Esophagus (tissue), 2 donors: Measurements from ENCODE around the gene DAPK1. TPM values are rescaled to one million over a fixed set of nuclear protein-coding genes. Genes with fewer than 3 reads are reported as not detected.

ENCODE experiments used
- H3K27ac ChIP-seq, 2 donors: one replicate each; pipeline ENCODE4 v1.5.1; 2013; ENCODE audit warnings: low read depth in 2 of 2, mild to moderate bottlenecking in 2 of 2, inconsistent platforms in 1 of 2, low read length in 1 of 2, moderate library complexity in 1 of 2
- H3K27me3 ChIP-seq, 2 donors: one replicate each; pipeline ENCODE4 v1.6.1; 2013; ENCODE audit warnings: low read length in 2 of 2, control low read depth in 1 of 2, mild to moderate bottlenecking in 1 of 2; ENCODE audit not compliant: insufficient read depth in 2 of 2, control insufficient read depth in 1 of 2
- H3K36me3 ChIP-seq, 2 donors: one replicate each; pipeline ENCODE4 v1.6.1; 2013; ENCODE audit warnings: low read length in 1 of 2; ENCODE audit not compliant: control insufficient read depth in 2 of 2, insufficient read depth in 2 of 2
- H3K4me1 ChIP-seq, 2 donors: one replicate each; pipeline ENCODE4 v1.6.1; 2013; ENCODE audit warnings: low read length in 1 of 2; ENCODE audit not compliant: control insufficient read depth in 2 of 2, insufficient read depth in 2 of 2
- H3K4me3 ChIP-seq, 2 donors: one replicate each; pipeline ENCODE4 v1.5.1; 2013; ENCODE audit warnings: low read length in 2 of 2, mild to moderate bottlenecking in 2 of 2, low read depth in 1 of 2, moderate library complexity in 1 of 2
- H3K9me3 ChIP-seq, 2 donors: one replicate each; pipeline ENCODE4 v1.6.1; 2013; ENCODE audit warnings: mild to moderate bottlenecking in 2 of 2, low read depth in 1 of 2, low read length in 1 of 2, moderate library complexity in 1 of 2; ENCODE audit not compliant: control insufficient read depth in 2 of 2, insufficient read depth in 1 of 2
- WGBS, 2 donors: extraction: QIAGEN DNeasy Blood & Tissue Kit; methylation state at CpG; one replicate each; pipeline ENCODE4 v1.1.7; 2013; 5-methylcytosine and 5-hydroxymethylcytosine counted together
- polyA plus RNA-seq, 2 donors: library from polyadenylated mRNA; stranded (reverse); fragments of 200-250 nt; gene quantifications; one replicate each; pipeline ENCODE4 v1.2.3, GENCODE V29; 2013
- donor health status: healthy with polysubstance abuse.
- donor health status: Bipolar disorder and iron deficiency.

DAPK1 gene
- polyA plus RNA-seq, 2 donors, result 1.7 to 2.9 TPM

GRCh38 chr9:87658511-87658910 is 160.8 kb downstream of the DAPK1 start:
- no peaks in the 10 kb centered on the region for H3K27me3 ChIP-seq
- WGBS, 2 donors, result 88 to 95% methylated on average over 3 of the region's 3 CpGs
- H3K36me3 ChIP-seq, result no peaks in the 10 kb centered on the region
- no peaks in the 10 kb centered on the region for H3K9me3 ChIP-seq
- no peak overlapping the region for H3K4me3 ChIP-seq
- H3K27ac ChIP-seq, result no peak overlapping the region
- H3K4me1 ChIP-seq, result no peaks in the 10 kb centered on the region

GRCh38 chr9:87659534-87660419 is 162.1 kb downstream of the DAPK1 start:
- Histone ChIP-seq H3K27me3 (no peaks in the 10 kb centered on the region), H3K27ac (no peak overlapping the region), H3K4me3 (no peak overlapping the region), H3K36me3 (no peaks in the 10 kb centered on the region), H3K9me3 (no peaks in the 10 kb centered on the region), H3K4me1 (no peaks in the 10 kb centered on the region)
- 94 to 96% methylated on average over 46 to 47 of the region's 47 CpGs for WGBS, 2 donors

- Histone ChIP-seq H3K9me3 (no peaks in the 10 kb centered on the region), H3K4me1 (no peaks in the 10 kb centered on the region), H3K36me3 (peaks cover 0 to 2% of the 10 kb centered on the region in 2 donors), H3K27ac (no peak overlapping the region), H3K4me3 (no peak overlapping the region), H3K27me3 (no peaks in the 10 kb centered on the region)
- 80 to 86% methylated on average over 1 of the region's 1 CpG for WGBS, 2 donors
Measured at GRCh38 chr9:87661241-87661640, 163.6 kb downstream of the DAPK1 start.

GRCh38 chr9:87662808-87663528 is 165.3 kb downstream of the DAPK1 start:
- H3K9me3 ChIP-seq, result peaks cover 0 to 4% of the 10 kb centered on the region in 2 donors
- no peak overlapping the region for H3K4me3 ChIP-seq
- peaks cover 0 to 2% of the 10 kb centered on the region in 2 donors for H3K36me3 ChIP-seq
- H3K27ac ChIP-seq, result no peak overlapping the region
- H3K4me1 ChIP-seq, result no peaks in the 10 kb centered on the region
- H3K27me3 ChIP-seq, result no peaks in the 10 kb centered on the region
- 57 to 61% methylated on average over 11 of the region's 11 CpGs for WGBS, 2 donors

- WGBS, 2 donors, result 69 to 87% methylated on average over 6 of the region's 6 CpGs
- Histone ChIP-seq H3K4me1 (no peaks in the 10 kb centered on the region), H3K4me3 (no peak overlapping the region), H3K9me3 (peaks cover 0 to 4% of the 10 kb centered on the region in 2 donors), H3K36me3 (peaks cover 0 to 2% of the 10 kb centered on the region in 2 donors), H3K27me3 (no peaks in the 10 kb centered on the region), H3K27ac (no peak overlapping the region)
Measured at GRCh38 chr9:87663556-87663955, 165.9 kb downstream of the DAPK1 start.

GRCh38 chr9:87664153-87665060 is 166.7 kb downstream of the DAPK1 start:
- H3K36me3 ChIP-seq, result peaks cover 0 to 2% of the 10 kb centered on the region in 2 donors
- WGBS, 2 donors, result 81 to 83% methylated on average over 19 of the region's 19 CpGs
- H3K9me3 ChIP-seq, result peaks cover 0 to 4% of the 10 kb centered on the region in 2 donors

GRCh38 chr9:87665505-87665904 is 167.8 kb downstream of the DAPK1 start:
- Histone ChIP-seq H3K27ac (no peak overlapping the region), H3K36me3 (peaks cover 0 to 2% of the 10 kb centered on the region in 2 donors), H3K9me3 (peaks cover 0 to 4% of the 10 kb centered on the region in 2 donors), H3K27me3 (no peaks in the 10 kb centered on the region), H3K4me1 (no peaks in the 10 kb centered on the region), H3K4me3 (no peak overlapping the region)
- 89 to 91% methylated on average over 6 of the region's 6 CpGs for WGBS, 2 donors

More at GRCh38 chr9:87664153-87665060, 166.7 kb downstream of the DAPK1 start:
- H3K4me1 ChIP-seq, result no peaks in the 10 kb centered on the region
- H3K27me3 ChIP-seq, result no peaks in the 10 kb centered on the region
- H3K27ac ChIP-seq, result no peak overlapping the region
- H3K4me3 ChIP-seq, result no peak overlapping the region

GRCh38 chr9:87667164-87667738 is 169.6 kb downstream of the DAPK1 start:
- H3K27me3 ChIP-seq, result no peaks in the 10 kb centered on the region
- H3K9me3 ChIP-seq, result peaks cover 0 to 4% of the 10 kb centered on the region in 2 donors
- H3K4me3 ChIP-seq, result no peak overlapping the region
- H3K36me3 ChIP-seq, result peaks cover 0 to 2% of the 10 kb centered on the region in 2 donors
- no peak overlapping the region for H3K27ac ChIP-seq
- no peaks in the 10 kb centered on the region for H3K4me1 ChIP-seq
- WGBS, 2 donors, result 87 to 94% methylated on average over 3 of the region's 3 CpGs

- peaks cover 0 to 2% of the 10 kb centered on the region in 2 donors for H3K36me3 ChIP-seq
- no peaks in the 10 kb centered on the region for H3K27me3 ChIP-seq
Measured at GRCh38 chr9:87668222-87668621, 170.6 kb downstream of the DAPK1 start.

More at GRCh38 chr9:87668222-87668621, 170.6 kb downstream of the DAPK1 start:
- Histone ChIP-seq H3K9me3 (peaks cover 0 to 4% of the 10 kb centered on the region in 2 donors), H3K4me1 (no peaks in the 10 kb centered on the region), H3K4me3 (no peak overlapping the region), H3K27ac (no peak overlapping the region)
- 87 to 91% methylated on average over 8 of the region's 8 CpGs for WGBS, 2 donors
